Activated CD4-positive, alpha-beta T cell treated with anti-CD3 and anti-CD28 coated beads, Interleukin-2, amount 10 ng/mL, durations not matched to agents 24 days and 14 days (primary cell): ENCODE results near the gene PGAP3. TPM values are rescaled to one million over a fixed set of nuclear protein-coding genes. Genes with fewer than 3 reads are reported as not detected.

Source experiments
- DNase-seq: peaks from one replicate; pipeline ENCODE4 v3.0.0; 2022
- H3K27ac Mint-ChIP-seq: one replicate; pipeline ENCODE4 v1.8.0; 2022; ENCODE audit warnings: mild to moderate bottlenecking, mixed read lengths
- H3K27me3 Mint-ChIP-seq: one replicate; pipeline ENCODE4 v1.8.0; 2022; ENCODE audit warnings: mixed read lengths
- H3K36me3 Mint-ChIP-seq: one replicate; pipeline ENCODE4 v1.8.0; 2022; ENCODE audit warnings: low read depth, mild to moderate bottlenecking, mixed read lengths
- H3K4me1 Mint-ChIP-seq: one replicate; pipeline ENCODE4 v1.8.0; 2021; ENCODE audit warnings: mixed read lengths
- H3K4me3 Mint-ChIP-seq: one replicate; pipeline ENCODE4 v1.8.0; 2022; ENCODE audit warnings: mild to moderate bottlenecking, moderate library complexity, mixed read lengths
- H3K9me3 Mint-ChIP-seq: one replicate; pipeline ENCODE4 v1.8.0; 2021; ENCODE audit warnings: mixed read lengths
- intact Hi-C: fragments of 100-400 bp; cut with micrococcal nuclease; formaldehyde crosslinking; loops from one replicate; pipeline ENCODE4 v1.15.1; 2023
- total RNA-seq: library from RNA; stranded (reverse); gene quantifications from 2 replicates; pipeline ENCODE4 v1.2.3, GENCODE V29; 2022

The PGAP3 gene
- total RNA-seq, 1 donor from 2014 or later = 13.5 TPM

DNA sequence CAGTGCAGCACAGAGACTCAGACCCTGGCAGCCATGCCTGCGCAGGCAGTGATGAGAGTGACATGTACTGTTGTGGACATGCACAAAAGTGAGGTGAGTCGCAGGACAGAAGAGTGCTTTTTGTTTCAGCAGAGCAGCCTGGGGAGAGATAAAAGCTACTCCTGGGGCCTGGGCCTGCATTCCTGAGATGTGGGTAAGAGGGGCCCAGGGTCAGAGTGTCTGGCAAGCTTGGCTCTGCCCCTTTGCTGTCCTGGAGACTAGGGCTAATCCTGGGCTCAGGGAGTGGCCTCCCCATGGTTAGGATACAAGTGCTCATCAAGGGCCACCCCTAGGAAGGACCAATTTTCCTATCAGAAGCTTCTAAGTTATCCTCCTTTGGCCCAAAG lies 7.2 kb upstream of the PGAP3 start:
- Mint-ChIP-seq H3K27me3 (peaks cover 18% of the 10 kb centered on the region), H3K4me3 (no peak overlapping the region), H3K4me1 (peaks cover 3% of the 10 kb centered on the region), H3K27ac (no peak overlapping the region), H3K9me3 (no peaks in the 10 kb centered on the region), H3K36me3 (no peaks in the 10 kb centered on the region)
- intact Hi-C loops = no loop called here
- DNase-seq = no peak

DNA sequence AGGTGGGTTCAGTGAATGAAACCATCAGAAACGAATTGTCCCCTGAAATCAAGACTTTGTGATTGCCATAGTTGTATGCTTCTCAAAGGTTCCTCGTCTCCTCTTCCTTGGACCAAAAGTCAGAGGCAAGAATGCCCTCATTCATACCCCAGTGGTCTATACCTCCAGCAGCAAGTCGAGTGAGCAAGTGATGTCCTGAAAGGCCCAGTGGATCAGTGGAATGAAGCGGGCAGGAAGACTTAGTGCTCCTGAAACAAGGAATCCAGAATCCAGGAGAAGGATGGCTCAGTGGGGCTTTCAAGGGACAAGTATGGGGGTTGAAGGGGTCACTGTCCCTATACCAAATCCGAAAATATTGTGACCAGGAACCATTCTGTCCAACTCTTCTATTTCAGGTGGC lies 6.7 kb upstream of the PGAP3 start:
- no peak overlapping the region for H3K27ac Mint-ChIP-seq
- H3K27me3 Mint-ChIP-seq = peaks cover 15% of the 10 kb centered on the region
- intact Hi-C loops = loop anchor here (5.0 kb wide), 1 partner anchor 48 kb away; no protein-coding TSS in a partner anchor

DNA sequence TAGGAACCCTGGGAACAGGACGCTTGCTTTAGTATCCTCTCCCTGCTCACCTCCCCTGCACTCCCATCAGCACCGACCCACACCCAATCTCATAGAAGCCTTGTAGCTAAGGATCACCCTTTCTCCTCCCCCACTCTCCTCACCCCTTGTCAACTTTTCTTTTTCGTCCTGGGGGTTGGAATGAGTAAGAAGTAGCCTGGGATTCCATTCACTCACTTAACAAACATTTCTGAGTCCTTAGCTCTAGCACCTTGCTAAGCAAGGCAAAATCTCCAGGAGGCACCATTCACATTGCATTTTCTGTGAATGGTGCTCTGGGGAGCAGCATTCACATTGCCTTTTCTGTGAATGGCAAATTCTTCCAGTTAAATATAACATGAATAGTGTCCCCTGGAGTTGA lies 1.1 kb upstream of the PGAP3 start:
- DNase-seq = no peak
- intact Hi-C loops = loop anchor here (5.0 to 10.0 kb wide), 4 partner anchors 43 to 236 kb away; partner anchors contain the start of genes LRRC3C, MIEN1, ORMDL3 and ZPBP2
- no peaks in the 10 kb centered on the region for H3K9me3 Mint-ChIP-seq
- peak overlapping the region; percentile 95 for H3K4me3 Mint-ChIP-seq
- H3K4me1 Mint-ChIP-seq = peaks cover 14% of the 10 kb centered on the region
- peaks cover 11% of the 10 kb centered on the region for H3K36me3 Mint-ChIP-seq
- H3K27me3 Mint-ChIP-seq = no peaks in the 10 kb centered on the region
- peak overlapping the region; percentile 92 for H3K27ac Mint-ChIP-seq

More for the DNA sequence above, 6.7 kb upstream of the PGAP3 start:
- Mint-ChIP-seq H3K9me3 (no peaks in the 10 kb centered on the region), H3K4me1 (peaks cover under 1% of the 10 kb centered on the region), H3K4me3 (no peak overlapping the region), H3K36me3 (no peaks in the 10 kb centered on the region)
- DNase-seq = no peak

DNA sequence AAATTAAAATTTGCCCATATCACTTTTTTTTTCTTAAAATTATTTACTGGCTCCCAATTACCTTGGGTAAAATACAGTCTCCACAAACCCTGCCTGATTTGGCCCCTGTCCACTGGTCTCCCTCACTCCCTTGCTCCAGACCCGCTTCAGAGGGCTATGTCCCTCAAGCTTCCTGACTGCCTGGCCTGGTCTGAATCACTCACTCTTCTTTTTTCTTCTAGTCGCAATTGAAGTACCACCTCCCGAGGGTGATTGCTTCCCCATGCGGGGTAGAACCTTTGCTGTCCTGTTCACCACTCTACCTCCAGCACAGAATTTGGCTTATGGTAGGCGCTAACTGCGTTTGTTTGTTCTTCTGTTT lies 598 bp upstream of the PGAP3 start:
- H3K4me1 Mint-ChIP-seq = peaks cover 14% of the 10 kb centered on the region
- H3K27me3 Mint-ChIP-seq = no peaks in the 10 kb centered on the region
- peak overlapping the region; percentile 95 for H3K4me3 Mint-ChIP-seq
- H3K9me3 Mint-ChIP-seq = no peaks in the 10 kb centered on the region
- peaks cover 12% of the 10 kb centered on the region for H3K36me3 Mint-ChIP-seq
- DNase-seq = peak; percentile 73
- intact Hi-C loops = loop anchor here (5.0 to 10.0 kb wide), 4 partner anchors 44 to 236 kb away; partner anchors contain the start of genes LRRC3C, MIEN1, ORMDL3 and ZPBP2
- peak overlapping the region; percentile 92 for H3K27ac Mint-ChIP-seq

DNA sequence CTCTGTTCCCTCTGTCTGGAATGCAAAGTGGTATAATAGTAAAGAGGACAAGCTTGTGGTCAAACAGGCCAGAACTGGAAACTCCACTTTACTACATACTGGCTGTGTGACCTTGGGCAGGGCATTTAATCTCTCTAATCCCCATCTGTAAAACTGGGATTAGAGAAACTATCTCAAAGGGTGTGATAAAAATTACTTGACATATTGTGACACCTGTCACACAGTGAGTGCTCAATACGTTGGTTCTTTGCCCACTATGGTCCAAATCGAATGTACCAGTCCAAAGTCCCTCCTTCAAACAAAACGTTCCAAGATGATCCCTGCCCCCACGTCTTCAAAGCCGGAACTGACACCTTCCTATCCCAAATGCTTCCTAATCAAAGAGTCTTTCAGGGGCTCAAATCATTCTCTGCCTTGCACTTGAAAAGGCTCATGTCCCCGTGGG lies 734 bp downstream of the PGAP3 start:
- H3K4me1 Mint-ChIP-seq = peaks cover 14% of the 10 kb centered on the region
- H3K27ac Mint-ChIP-seq = peak overlapping the region; percentile 92
- no peak for DNase-seq
- peak overlapping the region; percentile 95 for H3K4me3 Mint-ChIP-seq
- H3K9me3 Mint-ChIP-seq = no peaks in the 10 kb centered on the region
- intact Hi-C loops = loop anchor here (2.0 to 10.0 kb wide), 5 partner anchors 45 to 238 kb away; partner anchors contain the start of genes LRRC3C, MIEN1, ORMDL3 and STARD3
- peaks cover 18% of the 10 kb centered on the region for H3K36me3 Mint-ChIP-seq
- H3K27me3 Mint-ChIP-seq = no peaks in the 10 kb centered on the region

DNA sequence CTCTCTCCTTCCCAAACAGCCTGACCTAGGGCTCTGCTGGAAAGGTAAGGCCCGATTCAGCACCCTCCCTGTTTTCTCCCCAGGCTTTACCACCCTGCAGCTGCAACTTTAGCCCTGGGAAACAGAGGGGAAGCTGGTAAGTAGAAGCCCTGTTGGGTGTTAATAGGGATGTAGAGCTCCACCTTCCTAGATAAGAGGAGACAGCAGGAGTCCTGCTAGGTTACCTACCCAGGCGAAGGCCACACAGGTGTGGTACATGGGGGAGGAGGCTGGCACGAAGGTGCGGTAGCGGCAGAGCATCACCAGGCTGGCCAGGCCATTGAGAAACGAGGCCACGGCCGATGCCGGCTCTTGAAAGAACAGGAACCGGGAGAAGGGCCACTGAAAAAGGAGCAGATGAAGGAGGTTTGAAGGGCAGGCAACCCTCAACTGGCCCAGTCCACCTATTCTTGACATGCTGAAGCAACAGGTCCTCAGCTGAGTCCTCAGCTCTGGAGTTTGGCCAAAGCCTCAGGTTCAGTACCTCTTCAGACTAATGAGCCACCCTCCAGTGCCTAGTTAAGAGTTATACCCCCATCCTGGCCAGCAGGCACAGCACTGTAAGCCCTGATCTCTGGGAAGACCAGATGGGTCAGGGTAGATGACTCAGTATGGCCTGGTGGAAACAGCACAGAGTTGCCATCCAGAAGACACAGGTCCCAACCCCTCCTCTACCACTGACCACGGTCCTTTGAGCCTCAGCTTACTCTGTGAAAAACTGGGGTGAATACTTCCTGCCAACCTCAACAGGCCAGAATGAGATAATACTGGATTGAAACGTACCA lies 3.3 kb downstream of the PGAP3 start:
- Mint-ChIP-seq H3K4me3 (no peak overlapping the region), H3K9me3 (no peaks in the 10 kb centered on the region), H3K27ac (no peak overlapping the region), H3K36me3 (peaks cover 26% of the 10 kb centered on the region), H3K4me1 (peaks cover 25% of the 10 kb centered on the region), H3K27me3 (no peaks in the 10 kb centered on the region)
- DNase-seq = no peak
- intact Hi-C loops = loop anchor here (5.0 to 10.0 kb wide), 4 partner anchors 48 to 240 kb away; partner anchors contain the start of genes LRRC3C, MIEN1, ORMDL3 and ZPBP2

DNA sequence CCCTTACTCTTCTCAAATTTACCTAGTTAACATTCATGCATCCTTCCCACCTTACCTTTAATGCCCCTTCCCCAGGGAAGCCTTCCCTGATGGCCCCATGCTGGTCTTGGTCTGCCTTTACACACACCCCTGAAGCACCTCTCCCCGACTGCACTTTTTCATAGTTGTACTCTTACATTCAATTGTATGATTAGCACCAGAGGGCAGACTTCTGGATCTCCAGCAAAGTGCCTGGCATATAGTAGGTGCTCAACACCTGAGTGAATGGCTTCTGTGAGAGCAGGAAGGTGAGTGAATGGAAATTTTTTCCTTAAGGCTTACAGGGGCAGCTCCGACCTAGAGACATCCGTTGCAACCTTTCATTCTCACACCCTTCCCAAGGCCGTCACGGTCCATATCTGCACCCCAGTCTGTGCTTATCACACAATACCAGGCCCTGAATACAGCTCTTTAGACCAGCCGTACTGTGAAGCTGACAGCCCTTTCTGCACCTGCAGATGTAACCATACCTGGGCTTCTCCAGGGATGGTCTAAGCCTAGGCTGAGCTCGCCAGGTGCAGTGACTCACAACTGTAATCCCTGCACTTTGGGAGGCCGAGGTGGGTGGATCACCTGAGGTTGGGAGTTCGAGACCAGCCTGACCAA lies 4.4 kb downstream of the PGAP3 start:
- H3K27me3 Mint-ChIP-seq = no peaks in the 10 kb centered on the region
- no peak for DNase-seq
- H3K9me3 Mint-ChIP-seq = no peaks in the 10 kb centered on the region
- peaks cover 31% of the 10 kb centered on the region for H3K36me3 Mint-ChIP-seq
- intact Hi-C loops = loop anchor here (10.0 kb wide), 1 partner anchor 241 kb away; the partner anchor contains the start of genes LRRC3C and ORMDL3
- no peak overlapping the region for H3K4me3 Mint-ChIP-seq
- H3K4me1 Mint-ChIP-seq = peaks cover 28% of the 10 kb centered on the region
- no peak overlapping the region for H3K27ac Mint-ChIP-seq

DNA sequence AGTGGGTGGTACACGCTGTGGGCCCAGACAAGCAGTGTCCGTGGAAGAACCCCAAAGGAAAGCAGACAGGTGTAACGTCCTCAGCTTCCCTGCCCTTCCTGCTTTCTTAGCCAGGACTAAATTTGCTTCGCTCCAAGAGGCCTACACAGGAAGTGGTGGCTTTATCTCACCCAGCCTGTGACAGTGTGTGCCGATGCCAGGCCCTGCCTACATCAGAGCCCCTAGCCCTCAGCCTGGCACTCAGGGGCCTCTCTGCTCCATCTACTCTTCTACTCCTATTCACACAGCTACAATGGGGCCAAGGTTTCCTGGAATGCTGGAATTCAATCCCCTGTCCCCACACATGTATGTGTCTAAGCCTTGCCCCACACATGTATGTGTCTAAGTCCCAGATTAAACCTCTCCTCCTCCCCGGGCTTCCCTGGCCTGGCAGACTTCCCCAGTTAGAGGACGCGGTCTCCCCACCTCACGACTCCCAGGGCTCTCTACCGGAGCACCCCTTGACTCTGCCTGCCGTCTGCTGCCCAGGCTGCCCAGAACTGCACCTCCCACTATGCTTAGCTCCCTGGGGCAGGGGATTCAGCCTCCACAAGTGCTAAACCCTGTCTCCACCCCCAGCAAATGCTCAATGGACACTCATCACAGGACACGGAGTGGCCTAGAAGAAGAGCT lies 8.2 kb downstream of the PGAP3 start:
- Mint-ChIP-seq H3K36me3 (peaks cover 28% of the 10 kb centered on the region), H3K4me3 (peak overlapping the region; percentile 56), H3K9me3 (no peaks in the 10 kb centered on the region), H3K4me1 (peaks cover 48% of the 10 kb centered on the region), H3K27ac (peak overlapping the region; percentile 89), H3K27me3 (no peaks in the 10 kb centered on the region)
- intact Hi-C loops = loop anchor here (10.0 kb wide), 1 partner anchor 245 kb away; the partner anchor contains the start of genes LRRC3C and ORMDL3
- peak; percentile 76 for DNase-seq

DNA sequence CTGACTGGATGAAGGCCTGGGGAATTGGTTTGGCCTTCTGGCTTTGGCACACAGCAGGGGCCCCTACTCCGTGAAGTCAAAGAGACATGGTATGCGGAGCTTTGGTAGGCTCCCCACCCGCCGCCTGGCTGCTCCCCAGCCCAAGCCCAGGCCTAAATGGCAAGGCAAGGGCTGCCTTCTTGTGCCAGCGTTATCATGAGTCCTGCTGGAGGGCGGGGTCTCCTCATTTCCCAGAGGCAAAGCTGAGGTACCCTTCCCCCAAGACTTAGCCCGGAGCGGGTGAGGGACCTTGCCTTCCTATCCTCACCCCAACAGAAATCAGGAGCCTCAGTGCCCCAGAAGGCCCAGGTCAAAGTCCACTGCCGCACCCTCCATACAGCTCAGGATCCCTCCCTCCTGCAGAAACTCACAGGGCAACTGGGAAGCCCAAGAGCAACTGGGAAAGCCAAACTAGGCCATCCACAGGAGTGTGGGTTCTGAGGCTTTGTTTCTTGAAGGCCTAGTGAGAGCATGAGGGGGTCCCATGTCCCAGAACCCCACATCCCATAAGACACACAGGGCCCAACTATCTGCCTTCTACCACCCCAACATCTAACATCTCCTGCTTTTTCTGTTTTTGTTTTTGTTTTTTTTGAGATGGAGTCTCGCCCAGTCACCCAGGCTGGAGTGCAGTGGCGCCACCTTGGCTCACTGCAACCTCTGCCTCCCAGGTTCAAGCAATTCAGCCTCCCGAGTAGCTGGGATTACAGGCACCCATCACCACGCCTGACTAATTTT lies 9.3 kb downstream of the PGAP3 start:
- H3K27me3 Mint-ChIP-seq = no peaks in the 10 kb centered on the region
- DNase-seq = no peak
- H3K4me1 Mint-ChIP-seq = peaks cover 48% of the 10 kb centered on the region
- H3K9me3 Mint-ChIP-seq = no peaks in the 10 kb centered on the region
- peak overlapping the region; percentile 13 for H3K27ac Mint-ChIP-seq
- no peak overlapping the region for H3K4me3 Mint-ChIP-seq
- intact Hi-C loops = no loop called here
- peaks cover 25% of the 10 kb centered on the region for H3K36me3 Mint-ChIP-seq

DNA sequence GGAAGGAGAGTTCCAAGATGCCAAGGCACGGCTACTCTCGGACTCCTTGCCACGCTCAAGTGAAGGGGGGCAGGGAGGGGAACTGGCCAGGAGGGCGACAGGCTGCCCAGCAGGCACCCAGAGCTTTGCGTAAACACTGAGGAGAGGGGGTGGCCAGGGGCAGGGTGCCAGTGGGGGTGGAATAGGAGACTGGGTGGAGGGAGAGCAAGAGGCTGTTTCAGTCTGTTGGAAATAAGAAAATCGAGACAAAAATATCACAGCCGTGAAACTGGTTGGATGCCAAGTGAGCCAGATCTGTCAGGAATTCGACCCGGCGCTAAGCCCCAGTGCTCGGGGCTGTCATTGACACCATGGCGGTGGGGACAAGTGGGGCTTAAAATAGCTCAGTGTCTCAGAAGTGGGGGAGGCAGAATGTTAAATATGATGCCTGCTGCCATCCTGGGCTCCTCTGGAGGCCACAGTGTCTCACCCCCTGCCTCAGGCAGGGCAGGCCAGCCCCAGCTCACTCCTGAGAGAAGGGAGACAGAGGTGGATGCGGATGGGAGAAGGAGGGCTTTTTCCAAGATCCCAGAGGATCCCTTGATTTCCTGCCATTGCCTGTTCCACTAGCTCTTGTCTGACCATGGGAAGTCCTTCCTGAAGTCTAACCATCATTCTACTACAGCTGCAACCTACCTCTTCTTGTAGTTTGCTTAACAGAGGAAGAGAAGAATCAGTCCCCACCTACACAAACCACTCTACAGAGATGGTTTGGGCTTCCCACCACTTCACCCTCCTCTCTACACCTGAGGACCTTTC lies 10.1 kb downstream of the PGAP3 start:
- intact Hi-C loops = no loop called here
- peak overlapping the region; percentile 20 for H3K27ac Mint-ChIP-seq
- H3K4me1 Mint-ChIP-seq = peaks cover 48% of the 10 kb centered on the region

DNA sequence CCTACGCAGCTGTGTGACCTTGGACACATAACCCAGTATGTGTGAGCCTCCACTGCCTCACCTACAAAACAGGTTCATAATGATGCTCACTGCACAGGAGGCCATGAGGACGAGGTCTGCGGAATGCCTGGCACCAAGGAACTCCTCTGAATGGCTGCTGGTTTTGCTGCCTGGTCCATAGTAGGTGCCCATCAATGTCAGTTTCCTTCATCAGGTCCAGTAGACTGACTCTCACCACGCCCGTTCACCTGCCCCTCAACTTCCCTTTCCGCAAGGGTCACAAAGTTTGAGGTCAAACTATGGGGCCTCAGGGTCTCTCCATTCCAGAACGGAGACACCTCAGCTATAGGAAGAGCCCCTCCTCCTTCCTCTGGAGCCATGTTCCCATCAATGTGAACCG lies 10.8 kb downstream of the PGAP3 start:
- Mint-ChIP-seq H3K36me3 (peaks cover 19% of the 10 kb centered on the region), H3K9me3 (no peaks in the 10 kb centered on the region), H3K4me1 (peaks cover 48% of the 10 kb centered on the region), H3K27me3 (no peaks in the 10 kb centered on the region), H3K4me3 (no peak overlapping the region), H3K27ac (no peak overlapping the region)
- intact Hi-C loops = no loop called here
- DNase-seq = no peak

More for the DNA sequence above, 10.1 kb downstream of the PGAP3 start:
- H3K9me3 Mint-ChIP-seq = no peaks in the 10 kb centered on the region
- H3K36me3 Mint-ChIP-seq = peaks cover 19% of the 10 kb centered on the region
- H3K27me3 Mint-ChIP-seq = no peaks in the 10 kb centered on the region
- no peak overlapping the region for H3K4me3 Mint-ChIP-seq
- no peak for DNase-seq

DNA sequence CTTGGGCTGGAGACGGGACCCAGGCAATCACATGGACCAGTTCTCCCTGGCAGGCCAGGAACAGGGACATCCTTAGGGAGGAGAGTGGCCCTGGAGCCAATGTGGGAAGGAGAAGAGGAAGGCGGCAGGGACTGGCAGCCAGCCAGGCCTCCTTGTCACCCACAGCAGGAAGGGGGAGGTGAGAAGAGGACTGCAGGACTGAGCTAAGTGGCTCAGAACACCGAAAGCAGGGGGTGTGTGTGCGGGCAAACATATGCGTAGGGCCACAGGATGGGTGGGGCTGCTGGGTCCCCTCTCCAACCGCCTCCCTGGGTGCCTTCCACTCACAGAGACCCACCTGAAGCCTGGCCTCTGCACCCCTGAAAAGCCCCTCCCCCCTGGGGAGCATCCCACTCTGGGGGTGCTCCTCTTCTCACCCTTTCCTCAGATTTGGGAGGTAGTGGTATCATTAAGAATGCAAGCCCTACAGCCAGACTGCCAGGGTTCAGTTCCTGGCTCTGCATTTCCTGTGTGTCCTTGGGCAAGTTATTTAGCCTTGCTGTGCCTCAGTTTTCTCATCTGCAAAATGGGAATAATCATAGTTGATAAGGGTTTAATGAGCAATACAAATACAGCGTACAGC lies 11.5 kb downstream of the PGAP3 start:
- H3K9me3 Mint-ChIP-seq = no peaks in the 10 kb centered on the region
- peak; percentile 83 for DNase-seq
- intact Hi-C loops = no loop called here
- H3K4me1 Mint-ChIP-seq = peaks cover 52% of the 10 kb centered on the region
- peaks cover 3% of the 10 kb centered on the region for H3K27me3 Mint-ChIP-seq
- H3K4me3 Mint-ChIP-seq = peak overlapping the region; percentile 56
- peak overlapping the region; percentile 83 for H3K27ac Mint-ChIP-seq
- peaks cover 19% of the 10 kb centered on the region for H3K36me3 Mint-ChIP-seq
